Measurements from ENCODE around the gene INPP5A.

INPP5A gene

DNA sequence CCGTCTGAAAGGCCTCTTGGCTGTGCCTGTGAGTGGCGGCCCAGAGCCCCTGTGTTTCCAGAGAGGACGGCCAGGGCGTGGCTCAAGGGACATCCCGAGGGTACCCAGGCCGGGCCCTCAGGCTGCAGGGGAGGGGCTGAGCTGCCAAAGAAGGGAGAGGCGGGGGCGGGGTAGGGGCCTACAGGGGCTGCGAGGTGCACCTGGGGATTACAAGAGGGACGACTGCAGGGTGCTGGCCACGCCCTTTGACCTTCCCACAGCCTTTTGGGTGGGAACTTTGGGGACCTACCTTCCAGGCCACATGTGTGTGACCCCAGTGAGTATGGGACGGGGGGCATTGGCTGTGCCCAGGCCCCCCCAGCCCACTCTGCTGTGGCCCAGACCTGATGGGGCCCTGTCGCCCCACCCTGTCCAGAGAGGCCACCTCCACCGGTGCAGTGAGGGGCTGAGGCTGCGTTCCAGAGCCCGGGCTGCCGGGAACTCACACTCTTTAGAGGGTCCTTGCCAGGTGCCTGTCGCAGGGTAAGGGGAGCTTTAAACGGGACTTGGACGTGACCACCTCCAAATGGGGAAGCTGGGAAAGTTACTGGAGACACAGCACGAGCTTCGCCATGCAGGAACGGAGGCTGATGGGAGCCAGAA, 267.3 kb downstream of the INPP5A start:
- no peak for DNase-seq (ENCODE audit: low spot score)

DNA sequence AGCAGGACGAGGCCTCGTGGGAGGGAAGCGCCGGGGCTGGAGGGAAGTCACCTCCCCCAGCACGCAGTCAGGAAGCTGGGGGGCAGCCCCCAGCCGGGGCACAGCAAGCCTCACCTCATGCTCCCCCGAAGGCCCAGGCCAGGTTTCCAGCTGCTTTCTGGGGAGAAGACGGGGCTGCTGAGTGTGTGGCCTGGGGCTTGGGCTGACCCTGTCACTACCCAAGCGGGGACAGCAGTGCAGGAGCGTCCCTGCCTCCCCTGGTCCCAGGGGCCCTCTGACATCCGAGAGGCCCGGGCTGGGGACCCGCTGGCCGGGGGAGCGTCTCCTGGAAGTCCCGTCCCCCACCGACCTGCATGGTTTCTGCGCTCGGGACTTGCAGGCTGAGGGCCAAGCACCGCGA, 268.0 kb downstream of the INPP5A start:
- DNase-seq (ENCODE audit: low spot score), result no peak

DNA sequence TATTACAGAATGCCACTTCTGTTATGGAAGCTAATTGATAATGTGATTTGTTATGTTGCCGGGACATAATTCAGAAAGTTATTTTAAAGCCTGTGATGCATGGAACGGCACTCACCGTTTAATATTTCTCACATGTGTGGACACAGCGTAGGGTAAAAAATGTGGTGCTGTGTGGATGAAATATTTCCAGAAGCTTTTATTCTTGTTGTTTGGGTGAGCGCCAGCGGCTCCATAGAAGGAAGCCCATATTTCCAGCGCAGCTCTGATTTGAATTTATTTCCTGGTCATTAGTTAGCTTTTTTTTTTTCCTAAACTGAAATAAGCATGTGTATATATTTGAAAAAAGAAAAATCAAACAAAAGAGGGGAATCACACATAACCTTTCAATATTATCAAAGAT, 268.5 kb downstream of the INPP5A start:
- no peak for DNase-seq (ENCODE audit: low spot score)

DNA sequence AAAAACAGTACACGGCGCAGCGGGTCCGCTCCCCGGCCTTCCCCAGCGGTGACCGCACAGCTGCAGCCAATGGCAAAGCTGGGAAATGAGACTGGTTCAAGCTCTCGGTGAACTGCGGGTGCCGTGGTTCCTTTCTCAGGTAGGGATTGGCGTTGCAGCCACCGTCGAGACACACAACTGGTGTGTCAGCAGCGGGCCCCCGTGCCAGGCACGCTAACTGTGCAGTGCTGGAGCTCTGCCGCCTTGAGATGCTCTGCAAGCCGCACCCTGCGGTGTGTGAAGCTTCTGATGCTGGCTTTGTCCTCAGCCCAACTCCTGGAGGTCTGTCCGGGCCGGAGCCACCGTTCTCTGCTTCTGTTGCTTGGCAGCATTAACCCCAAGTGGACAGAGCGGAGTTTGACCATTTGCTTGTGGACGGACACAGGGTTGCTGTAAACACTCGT, 269.0 kb downstream of the INPP5A start:
- no peak for DNase-seq (ENCODE audit: low spot score)

DNA sequence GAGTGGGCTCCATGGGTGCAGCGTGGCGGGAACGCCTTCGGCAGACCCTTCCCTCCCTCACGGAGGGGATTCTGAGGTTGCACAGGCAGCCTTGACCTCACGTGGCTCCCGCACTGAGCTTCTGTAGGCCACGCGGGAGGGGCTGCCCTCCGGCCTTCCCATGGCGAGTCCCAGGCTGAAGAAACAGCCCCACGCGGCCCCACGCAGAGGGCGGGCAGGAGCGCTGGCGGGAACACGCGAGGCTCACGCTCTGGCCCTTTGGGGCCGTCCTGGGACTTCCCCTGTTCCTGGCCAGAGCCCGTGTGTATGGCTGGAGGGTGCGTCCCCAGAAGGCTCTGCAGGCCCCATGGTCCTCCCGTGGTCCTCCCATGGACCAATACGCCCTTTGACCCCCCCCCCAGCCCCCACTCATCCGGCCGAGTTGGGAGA, 270.0 kb downstream of the INPP5A start:
- DNase-seq (ENCODE audit: low spot score), result no peak

DNA sequence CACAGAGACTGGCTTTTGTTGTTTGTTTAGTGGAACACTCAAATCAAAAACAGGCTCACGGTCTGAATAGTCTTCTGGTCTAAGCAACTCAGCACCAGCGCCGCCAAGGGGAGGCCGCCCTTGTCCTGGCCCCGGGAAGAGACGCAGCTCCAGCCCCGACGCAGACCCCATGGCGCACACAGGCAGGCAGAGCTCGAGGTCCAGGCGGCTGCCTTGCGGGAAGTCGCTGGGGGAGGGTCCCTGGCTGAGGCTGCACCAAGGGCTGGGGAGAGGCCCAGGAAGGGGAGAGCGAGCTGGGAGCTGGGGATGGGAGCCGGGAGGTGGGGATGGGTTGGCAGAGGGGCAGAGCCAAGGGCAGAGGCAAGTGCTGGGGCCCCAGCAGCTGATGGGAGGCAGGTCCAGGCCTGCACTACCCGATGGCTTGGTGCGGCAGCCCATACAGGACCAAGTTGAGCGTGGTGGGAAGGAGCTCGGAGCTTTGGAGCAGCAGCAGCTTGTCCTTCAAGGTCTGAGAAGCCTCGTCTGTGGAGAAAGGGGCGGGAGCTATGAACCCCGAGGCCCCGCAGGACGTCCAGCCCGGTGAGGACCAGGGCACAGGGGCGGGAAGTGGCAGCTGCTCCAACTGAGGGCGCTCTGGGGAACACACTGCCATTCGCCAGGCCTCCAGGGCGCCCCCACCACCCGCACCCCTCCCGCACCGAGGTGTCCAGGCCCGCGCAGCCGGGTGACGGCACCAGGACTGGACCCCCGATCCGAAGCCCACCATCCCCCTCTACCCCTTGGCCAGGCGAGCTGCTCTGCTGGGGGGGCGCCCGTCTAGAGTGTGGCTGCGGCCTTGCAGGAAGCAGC, 271.0 kb downstream of the INPP5A start:
- DNase-seq (ENCODE audit: low spot score), result no peak

DNA sequence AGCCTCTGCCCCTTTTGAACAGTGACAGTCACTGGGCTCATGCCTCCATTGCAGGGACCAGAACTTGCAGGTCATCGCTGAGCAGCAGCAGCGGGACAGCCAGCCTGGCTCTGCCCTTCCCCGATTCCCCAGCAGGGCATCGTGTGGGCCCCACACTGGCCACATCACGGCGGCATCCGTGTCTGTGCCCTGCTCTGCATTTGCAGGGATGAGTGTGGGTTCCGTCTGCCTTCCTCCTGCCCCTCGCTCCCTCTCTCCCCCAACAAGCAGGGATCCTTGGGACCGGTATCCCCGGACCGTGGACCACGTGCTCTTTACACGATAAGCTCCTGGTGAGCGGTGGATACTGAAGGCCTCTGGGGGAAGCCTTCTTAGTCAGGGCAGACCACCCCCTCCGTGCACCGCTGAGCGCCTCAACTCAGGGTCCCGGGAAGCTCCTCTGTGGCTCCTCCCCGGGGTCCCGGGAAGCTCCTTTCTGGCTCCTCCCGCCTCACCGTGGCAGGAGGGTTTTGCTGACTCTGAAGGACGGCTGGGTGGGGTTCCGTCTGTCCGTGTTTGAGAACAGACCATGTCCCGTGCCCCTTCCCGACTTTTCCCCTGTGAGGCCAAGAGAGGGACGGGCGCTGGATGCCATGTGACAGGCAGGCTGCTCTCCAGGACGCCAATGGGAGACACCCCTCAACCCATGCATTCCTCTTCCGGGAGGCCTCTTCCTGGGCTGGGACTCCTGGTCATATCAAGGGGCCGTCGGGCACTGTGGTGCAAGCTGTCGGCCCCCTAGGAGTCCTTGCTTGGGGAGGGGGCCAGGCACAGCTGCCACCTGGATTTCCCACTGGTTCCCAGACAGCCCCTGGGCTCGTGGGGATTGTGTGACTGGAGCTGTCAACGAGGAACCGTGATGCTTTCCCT, 271.9 kb downstream of the INPP5A start:
- DNase-seq (ENCODE audit: low spot score), result no peak

DNA sequence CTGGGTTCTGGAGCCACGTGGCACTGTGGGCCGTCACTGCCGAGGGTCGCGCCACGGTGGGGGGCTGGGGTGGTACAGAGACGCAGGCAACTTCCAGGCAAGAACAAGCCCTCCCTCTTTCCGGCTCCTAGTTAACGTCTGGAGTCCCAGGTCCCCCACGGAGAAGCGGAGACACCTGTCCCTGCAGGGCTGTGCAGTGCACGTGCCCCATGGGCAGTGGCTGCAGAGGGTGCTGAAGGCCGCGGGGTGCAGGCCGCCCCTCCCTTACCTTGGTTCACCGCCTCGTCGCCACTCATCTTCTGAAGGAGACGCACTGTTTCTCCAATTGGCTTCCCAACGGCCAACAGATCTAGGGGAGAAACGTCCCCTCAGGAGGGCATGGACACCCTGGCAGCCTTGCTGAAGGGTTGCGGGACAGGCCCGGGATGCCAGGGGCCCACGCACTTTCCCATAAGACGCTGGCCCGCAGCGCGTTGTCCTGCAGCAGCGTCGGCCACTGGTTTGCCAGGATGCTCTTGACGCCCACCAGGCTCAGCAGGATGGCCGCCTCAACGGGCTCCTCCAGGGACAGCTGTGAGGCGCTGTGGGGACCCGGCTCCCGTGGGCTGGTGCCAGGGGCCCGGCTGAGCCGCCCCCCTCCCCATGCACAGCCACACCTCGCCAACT, 272.7 kb downstream of the INPP5A start:
- DNase-seq (ENCODE audit: low spot score), result no peak

DNA sequence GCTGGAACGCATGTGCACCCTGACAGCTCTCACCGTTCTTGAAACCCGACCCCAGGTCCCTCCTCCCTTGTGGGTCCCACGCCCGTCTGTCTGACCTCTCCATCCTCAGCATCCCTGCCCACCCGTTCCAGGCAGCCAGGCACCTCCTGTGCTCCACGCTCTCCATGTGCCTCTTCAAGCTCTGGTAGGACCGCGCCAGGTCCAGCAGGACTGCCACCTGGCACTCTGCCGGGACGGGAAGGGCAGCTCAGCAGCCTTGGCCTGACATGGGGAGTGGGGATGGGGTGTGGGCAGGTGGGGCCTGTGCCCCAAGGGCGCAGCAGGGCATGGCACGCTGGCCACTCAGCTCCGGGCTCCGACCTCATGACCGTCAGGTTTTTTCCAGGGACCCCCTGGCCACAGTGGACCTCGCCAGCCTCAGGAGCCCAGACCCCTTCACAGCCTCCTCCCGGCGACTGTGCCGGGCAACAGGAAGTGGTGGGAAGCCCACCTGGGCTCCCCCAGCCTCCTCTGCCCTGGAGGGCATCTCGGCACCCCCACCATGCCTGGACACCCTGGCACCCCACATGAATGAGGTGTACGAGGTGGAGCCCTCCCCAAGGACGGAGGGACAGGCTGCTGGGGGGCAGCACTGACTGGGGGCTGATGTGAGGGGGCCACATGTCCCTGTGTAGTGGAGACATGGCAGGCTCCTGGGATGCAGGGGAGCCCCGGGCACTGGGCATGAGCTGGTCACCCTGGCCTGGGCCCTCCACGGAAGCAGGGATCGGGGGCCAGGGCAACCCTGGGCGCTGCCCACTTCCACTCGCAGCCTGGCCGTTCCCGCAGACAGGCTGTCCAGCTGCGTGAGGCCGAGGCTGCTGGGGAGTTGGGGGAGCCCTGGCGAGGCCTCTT, 273.5 kb downstream of the INPP5A start:
- no peak for DNase-seq (ENCODE audit: low spot score)

DNA sequence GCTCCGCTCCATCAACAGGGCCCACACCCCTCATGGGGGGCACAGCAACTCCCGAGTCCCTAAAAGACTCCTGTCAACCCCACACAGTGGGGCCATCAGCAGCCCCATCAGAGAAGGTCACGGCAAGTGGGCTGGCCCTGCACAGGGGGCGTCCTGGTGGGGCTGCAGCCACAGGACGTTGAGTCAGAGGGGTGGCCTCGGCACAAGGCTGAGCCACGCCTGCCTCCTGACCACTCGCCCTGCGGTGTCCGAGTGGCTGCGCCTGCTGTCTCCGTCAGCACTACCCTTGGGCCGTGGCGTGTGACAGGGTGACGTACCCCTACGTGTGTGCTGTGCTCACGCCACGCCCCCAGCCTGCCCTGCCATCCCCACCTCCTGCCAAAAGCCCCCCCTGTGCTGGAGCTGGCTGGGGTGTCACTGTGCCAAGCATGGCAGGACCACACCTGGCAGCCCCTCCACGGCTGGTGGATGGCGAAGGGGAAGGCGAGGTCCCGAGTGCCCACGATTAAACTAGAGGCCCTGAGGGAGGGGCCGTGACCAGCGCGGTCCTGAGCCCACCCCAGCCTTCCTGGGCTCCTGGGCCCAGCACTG, 274.4 kb downstream of the INPP5A start:
- DNase-seq (ENCODE audit: low spot score), result no peak

DNA sequence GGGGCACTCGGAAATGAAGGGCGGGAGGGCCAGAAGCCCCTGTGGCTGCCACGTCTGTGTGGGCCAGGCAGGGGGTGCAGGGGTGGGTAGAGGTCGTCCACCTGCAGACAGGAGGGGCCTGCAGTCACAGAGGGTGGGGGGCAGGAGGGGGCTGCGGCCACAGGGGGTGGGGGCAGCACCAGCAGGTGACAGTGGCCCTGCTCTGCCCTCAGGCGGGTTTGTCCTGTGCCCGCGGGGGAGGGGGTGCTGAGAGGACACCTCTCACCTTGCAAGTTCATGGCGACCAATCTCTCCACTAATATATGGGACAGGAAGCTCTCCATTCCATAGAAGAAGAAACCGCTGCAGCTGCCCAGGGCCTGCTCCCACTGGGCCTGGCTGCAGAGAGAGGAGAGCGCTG, 274.9 kb downstream of the INPP5A start:
- DNase-seq (ENCODE audit: low spot score), result no peak

DNA sequence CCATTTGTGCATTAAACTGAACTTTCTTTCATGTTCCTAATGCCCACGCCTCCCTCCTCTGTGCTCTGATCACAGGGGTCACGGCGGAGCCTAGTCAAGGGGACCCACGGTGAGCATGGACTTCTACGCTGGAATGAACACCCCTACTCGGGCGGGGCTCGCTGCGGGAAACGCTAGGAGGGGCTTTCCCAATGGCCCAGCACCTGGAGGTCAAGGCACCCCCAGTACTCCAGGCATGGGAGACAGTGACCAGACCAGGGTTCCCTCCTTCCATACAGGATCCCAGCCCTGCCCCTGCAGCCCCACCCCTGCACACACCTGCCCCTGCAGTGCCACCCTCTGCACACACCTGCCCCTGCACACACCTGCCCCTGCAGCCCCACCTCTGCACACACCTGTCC, 275.4 kb downstream of the INPP5A start:
- DNase-seq (ENCODE audit: low spot score), result no peak

DNA sequence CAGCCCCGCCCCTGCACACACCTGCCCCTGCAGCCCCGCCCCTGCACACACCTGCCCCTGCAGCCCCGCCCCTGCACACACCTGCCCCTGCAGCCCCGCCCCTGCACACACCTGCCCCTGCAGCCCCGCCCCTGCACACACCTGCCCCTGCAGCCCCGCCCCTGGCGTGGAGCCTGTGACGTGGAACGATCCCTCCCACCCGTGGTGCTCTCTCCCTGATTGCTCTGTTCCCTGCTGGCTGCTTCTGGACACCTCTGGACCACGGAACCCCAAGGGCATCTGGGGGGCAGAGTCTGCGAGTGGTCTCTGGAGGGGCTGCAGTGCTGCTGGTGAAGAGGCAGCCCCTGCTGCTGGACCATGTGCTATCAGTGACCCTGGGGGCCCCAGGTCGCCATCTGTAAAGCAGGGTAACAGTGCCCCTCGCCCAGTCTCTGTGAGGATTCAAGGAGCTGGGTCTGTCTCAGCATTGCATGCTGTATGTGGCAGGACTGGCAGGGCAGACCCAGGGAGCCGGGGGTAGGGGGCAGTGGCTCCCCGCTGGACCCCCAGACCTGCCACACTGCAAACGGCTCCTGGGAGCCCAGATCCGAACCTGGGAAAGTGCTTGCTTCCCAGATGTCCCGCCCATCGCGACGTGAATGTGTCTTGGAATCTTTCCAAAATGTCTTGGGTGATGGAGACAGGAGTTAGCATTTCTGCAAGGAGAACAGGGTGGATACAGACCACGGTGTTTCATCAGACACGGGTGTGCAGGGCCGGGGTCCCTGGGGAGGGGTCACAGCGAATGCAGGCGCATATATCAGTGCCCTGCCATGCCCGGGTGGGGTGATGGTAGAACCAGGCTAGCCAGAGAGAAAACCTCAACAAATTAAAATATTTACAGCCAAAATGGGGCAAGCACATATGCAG, 276.2 kb downstream of the INPP5A start:
- no peak for DNase-seq (ENCODE audit: low spot score)

DNA sequence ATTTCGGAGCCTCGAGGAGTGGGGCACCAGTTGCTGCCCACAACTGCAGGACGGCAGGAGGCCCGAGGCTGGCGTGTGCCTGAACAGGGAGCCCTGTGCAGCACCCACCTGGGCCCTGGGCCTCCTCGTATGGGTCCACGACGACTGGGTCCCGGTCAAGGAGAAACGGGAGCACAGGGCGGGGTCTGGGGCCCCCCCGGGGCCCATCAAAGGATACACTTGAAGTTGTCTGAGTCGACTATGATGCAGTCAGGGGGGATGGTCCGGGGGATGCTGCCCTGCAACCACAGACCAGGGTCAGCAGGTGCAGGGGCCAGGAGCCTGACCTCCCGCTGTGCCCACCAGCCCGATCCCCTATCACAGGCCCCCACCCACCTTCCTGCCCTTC, 276.9 kb downstream of the INPP5A start:
- no peak for DNase-seq (ENCODE audit: low spot score)

DNA sequence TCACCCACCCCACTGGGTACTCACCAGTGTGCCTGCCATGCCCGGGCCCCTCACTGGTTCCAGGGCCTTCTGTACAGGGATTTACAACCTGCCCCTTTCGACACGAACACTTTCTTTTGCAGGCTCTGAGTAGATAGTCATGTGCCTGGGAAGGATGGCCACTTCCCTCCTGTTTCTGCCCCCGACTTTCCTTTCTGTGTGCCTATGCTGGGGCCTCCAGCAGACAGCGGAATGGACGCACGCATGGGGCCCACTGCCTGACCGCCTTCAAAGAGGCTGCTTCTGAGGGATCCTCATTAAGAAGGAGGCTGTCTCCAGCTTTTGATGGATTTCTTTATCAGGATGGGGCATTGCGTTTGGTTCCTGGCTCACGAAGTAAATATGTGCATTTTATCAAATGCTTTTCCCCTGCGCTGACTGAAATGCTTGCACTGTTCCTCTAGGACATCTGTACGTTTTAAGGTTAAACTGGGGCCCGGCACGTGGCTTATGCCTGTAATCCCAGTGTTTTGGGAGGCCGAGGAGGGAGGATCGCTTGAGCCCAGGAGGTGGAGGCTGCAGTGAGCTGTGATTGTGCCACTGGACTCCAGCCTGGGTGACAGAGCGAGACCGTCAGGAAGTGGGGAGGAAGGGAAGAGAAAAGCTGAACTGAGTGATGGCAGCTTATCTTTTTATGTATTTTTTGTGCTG, 277.7 kb downstream of the INPP5A start:
- DNase-seq (ENCODE audit: low spot score), result no peak

DNA sequence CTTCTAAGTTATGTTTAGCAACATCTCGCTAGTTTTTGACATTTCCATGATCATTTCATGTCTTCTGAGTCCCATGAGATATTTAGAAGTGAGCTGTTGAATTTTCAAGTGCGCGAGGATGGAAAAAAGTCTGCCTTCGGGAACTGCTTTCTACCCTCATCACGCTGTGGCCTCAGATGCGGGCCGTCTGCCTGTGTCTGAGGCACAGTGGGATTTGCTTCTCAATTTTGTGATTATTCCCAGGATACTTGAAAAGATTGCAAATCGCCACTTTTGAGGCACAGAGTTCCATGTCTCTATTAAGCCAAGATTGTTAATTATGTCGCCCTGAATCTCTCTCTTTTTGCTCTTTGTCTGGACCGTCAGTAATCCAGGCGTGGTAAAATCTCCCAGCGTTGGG, 279.1 kb downstream of the INPP5A start:
- no peak for DNase-seq (ENCODE audit: low spot score)

DNA sequence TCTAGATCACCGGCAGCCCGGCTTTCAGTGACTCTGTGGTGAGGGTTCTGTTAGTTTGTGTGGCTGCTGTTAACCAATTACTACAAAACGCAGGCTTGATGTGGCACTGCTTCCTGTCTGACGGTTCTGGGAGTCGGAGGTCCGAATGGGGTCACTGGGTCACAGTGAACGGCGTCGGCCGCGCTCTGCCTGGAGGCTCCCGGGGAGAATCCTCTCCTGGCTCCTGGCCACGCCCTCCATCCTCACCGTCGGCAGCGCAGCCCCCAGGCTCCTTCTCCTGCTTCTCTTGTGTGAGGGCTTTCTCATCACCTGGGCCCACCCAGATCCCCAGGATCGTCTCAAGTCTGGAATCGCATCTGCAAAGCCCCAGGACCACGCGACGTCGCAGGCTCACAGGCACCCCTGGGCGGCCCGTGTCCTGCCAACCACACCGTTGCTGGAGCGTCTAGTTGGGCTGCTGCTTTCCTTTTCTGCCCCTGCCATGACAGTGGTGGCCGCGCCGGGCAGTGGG, 280.2 kb downstream of the INPP5A start:
- no peak for DNase-seq (ENCODE audit: low spot score)

DNA sequence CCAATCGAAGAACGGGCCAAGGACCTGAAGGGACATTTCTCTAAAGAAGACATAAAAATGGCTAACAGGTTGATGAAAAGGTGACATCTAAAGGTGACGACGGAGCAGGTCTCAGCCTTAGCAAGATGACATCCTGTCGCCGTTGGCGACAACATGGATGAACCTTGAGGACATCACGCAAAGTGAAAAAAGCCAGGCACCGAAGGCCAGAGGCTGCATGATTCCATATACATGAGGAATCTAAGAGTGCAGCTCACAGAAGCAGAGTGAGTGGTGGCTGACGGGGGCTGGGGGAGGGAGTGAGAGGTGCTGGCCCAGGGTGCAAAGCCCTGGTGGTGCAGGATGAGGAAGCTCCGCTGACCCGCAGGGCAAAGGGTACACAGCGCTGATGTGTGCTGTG, 282.5 kb downstream of the INPP5A start:
- DNase-seq (ENCODE audit: low spot score), result no peak

Data from pons (tissue), 1 donor.